ENCODE measurements around the gene FARS2.

The FARS2 gene

DNA sequence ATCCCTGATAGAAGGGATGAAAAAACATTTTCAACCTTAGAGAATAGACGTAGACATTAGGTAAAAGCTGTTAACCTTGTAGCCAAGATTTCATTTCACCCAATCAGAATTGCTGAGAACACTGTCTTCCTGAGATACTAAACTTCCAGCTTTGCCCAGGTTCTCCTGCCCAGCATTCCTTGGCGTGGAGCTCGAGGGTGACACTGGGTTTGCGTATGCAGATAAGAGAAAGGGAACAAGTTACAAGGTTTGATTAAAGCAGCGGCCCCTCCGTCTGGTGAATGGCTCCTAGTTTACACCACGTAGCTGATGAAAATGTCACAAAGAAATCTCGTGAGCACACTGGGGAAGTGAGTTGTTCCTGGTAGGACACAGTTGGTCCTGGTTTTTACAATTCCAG lies 247.8 kb downstream of the FARS2 start:
- DNase-seq (ENCODE audit: low read depth), result no peak

DNA sequence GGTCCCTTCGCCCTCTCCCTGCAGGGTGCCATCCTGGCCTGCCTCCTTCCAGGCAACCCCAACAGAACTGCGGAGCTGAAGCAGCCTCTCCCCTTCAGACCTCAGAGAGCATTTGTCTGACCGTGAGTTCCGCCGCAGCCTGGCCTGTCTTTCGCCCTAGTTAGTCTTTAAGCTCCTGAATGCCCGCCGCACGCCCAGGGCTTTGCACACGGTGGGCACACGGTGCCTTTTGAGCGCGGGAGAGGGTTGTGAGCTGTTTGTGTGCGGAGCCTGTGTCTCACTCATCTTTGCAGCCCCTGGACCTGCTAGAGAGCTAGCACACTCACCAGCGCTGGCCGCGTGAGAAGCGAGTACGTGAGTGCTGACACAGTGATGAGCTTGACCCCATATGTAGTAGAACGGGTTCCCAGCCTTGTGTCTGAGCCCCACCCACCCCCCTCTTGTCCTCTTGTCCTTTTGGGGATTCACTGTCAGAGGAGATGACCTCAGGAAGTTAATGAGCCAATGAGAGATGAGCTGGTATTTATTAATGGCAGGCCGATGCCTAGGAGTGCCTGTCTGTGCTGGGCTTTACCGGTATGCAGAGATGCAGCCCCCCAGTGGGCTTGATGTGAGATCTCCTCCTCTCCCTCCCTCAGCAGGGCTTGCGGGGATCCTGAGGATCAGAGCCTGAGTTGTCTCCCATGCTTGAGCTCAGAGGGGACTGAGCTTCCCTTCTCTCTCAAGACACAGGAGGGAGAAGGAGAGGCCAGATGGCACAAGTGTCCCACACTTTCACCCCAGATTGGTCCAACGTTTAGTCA lies 249.2 kb downstream of the FARS2 start:
- DNase-seq (ENCODE audit: low read depth), result no peak

DNA sequence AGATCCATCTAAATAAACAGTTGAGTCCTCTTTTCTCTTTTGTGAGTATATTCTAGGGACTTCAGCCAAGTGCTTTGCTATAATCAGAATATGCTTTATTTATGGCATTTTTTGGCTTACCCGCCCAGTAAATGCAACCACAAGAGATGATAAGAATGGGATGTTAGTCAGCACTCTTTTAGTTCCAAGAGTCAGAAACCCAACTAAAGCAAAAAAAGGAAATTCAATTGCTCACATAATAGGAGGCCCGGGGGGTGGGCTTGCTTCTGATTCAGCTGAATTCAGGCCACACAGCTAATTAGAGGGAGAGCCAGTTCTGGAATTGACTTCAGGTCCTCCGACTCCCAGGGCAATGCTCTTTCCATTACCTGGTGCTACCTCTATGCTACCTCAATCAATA lies 250.6 kb downstream of the FARS2 start:
- no peak for DNase-seq (ENCODE audit: low read depth)

DNA sequence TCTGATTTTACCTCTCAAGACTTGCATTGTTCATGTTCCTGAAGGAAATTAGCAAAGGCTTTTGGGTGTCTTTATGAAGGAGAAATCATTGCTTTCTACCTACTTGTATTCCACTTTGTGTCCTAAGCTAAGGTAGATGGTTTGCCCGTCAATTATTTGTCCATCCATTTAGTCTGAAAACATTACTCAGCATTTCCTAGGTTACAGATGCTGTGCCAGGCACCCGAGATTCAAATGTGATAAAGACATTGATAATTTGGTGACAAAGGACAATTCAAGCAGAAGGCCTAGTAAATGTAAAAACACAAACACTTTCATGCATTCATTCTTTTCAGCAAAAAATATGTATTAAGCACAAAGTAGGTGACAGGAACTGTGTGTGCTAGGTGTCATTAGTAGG lies 251.1 kb downstream of the FARS2 start:
- DNase-seq (ENCODE audit: low read depth), result no peak

DNA sequence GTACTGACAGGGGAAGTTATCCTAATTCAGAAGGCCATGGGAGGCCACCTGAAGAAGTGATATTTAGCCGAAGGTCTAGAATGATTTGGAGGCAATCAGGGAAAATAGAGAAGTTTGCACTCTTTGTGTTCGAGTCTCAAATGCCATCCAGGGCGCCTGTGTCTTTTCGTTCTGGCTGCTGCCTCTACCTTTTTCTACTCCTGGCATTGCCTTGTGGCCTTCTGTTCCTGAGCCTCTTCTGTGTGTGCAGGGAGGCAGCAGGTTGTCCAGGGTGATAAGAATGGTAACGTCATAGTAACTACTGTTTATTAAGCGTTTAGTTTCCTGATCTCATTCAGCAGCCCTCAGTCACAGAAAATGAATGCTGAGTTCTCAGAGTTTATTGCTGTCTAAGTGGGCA lies 252.1 kb downstream of the FARS2 start:
- no peak for DNase-seq (ENCODE audit: low read depth)

DNA sequence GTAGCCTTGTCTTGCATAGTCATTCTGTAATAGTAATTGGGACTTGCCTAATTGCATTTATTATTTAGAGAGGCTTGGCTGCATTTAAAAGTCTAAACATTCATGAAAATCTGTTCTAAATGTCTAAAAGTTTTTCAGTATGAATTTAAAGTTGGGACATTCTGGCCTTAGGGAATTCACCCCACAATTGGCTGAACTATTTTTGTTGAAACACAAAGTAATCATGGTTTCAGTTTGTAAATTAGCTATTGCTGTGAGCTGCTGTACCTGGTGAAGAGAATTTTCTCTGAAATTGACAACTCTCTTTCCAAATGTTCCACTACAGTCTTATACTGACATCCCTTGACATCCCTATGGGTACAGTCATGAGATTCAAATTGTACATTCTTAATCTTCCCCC lies 253.0 kb downstream of the FARS2 start:
- DNase-seq (ENCODE audit: low read depth), result no peak

DNA sequence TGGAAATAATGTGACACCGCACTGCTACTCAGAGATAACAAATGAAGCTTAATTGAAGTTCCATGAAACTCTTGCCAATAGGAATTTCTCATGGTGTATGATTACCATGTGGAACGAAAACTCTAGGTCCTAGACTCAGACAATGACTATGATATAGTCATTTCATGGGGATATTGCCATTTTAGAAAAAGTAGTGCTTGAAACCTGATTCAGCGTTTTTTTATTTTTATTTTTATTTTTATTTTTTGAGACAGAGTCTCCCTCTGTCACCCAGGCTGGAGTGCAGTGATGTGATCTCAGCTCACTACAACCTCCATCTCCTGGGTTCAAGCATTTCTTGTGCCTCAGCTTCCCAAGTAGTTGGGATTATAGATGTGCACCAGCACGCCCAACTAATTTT lies 253.9 kb downstream of the FARS2 start:
- DNase-seq (ENCODE audit: low read depth), result no peak

DNA sequence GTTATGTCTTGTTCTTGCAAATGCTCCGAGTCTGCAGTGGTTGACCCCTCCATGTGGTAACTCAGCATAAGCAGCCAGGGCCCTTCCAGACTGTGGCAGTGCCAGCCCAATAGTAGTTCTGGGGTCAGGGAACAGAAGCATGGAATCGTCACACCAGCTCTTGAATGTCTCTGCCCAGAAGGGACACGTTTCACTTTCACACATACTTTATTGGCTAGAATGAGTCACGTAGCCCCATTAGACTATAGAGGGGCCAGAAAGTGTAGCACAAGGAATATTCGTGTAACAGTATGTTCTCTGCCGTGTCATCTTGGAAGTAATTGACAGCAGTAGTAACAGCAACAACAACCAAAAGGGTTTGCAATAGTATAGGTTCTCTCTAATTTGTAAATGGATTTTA lies 254.7 kb downstream of the FARS2 start:
- DNase-seq (ENCODE audit: low read depth), result no peak

DNA sequence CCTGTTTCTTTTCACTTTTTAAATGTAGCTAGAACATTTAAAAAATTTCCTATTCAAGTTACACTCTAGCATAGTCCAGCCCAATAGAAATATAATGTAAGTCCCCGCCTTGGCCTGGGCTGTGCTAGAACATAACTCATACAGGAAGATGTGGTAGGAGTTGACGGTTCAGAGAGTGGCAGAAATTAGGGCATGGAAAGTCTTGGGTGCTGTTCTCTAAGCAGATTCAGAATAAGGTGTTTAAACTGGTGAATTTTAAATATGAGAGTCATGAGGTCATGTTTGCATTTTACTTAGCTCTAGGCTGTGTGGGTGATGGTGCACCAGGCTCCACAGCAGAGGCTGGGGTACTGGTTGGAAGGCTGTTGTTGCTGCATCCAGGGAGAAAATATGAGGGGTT lies 256.5 kb downstream of the FARS2 start:
- peak; percentile 12 for DNase-seq (ENCODE audit: low read depth)

DNA sequence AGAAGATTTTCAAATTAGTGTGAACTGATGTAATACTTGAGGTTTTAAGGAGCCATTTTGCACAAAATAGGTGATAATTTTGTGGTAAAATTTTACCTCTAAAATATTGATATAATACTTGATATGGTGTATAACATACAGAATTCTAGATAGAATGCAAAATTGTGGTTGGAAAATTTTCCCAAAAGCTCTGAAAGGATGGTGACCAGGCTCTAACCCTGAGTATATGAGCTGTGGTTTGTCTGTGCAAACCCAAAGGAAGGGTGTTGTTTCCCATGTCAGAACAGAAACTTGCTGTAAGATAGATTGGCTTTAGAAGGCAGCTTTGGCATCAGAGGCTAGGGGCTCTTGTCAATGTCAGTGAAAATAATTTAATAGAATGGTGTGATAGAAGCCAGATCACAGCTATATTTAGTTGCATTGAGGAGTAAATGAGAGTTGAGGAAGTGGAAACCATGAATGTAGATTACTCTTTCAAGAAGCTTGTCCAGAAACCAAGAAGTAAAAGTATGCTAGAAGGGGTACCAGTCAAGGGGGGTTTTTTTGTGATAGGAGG lies 257.7 kb downstream of the FARS2 start:
- no peak for DNase-seq (ENCODE audit: low read depth)

DNA sequence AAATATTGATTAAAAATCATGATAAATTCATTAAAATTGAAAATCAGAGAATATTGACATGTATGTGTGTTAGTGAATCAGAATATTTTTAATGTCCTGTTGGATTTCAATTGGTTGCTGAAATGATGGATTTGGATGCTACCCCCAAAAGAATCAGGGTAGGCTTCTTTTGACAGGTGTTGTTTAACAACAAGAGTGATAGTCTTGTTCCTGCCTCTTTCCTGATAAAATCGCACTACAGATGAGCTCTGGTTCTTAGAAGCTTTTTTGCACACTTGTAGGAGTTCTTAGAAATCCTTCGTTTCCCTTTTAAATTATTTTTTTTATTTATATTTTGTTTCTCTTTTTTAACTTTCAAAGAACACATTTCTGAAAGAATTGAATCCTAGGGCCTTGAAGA lies 259.5 kb downstream of the FARS2 start:
- no peak for DNase-seq (ENCODE audit: low read depth)

DNA sequence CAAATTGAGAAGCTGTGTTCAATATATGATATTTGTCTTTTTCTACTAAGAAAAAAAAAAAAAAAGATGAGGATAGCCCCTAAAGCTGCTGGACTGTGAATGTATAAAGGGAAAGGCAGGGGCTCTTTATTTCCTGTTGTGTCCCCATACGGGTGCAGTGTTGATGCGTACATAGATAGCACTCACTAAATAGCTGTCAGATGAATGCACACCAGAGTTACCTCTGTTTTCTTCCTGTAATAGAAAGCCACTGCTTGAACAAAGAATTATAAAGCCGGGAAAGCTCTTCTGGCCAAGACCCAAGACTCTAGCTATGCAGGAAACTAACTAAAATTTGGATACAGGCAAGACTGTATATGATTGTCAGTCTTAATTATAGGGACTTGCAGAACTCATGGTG lies 260.0 kb downstream of the FARS2 start:
- DNase-seq (ENCODE audit: low read depth), result no peak

DNA sequence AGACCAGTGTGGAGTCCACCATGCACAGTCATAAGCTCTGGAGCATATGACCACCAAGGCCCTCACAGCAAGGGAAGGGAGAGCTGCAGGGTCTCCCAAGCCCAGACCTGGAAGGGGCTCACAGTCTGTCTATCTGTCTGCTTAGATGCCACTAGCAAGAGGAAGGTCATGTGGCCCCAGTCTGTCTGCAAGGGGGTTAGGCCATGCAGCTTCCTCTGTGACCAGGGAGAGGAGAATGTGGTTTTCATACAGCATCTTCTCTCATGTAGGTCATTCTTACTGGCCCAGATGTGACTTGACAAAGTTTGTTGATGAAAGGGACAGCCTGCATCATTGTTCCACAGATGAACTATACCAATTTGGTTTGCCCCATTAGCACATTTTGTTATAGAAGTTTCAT lies 260.8 kb downstream of the FARS2 start:
- no peak for DNase-seq (ENCODE audit: low read depth)

DNA sequence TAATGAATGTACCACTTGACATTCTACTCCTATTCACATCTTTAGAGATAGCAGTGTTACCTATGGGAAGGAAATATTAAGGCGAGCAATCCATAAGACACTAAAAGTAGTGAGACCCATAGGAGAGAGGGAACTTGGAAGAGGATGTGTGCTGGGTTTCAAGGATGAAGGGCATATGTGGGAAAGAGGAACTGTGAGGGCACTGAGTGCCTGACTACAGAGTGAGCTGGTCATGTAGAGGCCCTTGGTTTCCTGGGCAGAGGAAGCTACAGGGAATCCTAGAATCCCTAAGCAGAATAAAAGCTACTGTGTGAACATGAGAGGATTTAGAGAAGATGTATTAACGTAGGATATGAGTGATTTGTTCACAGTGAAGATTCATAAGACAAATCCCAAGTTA lies 262.8 kb downstream of the FARS2 start:
- no peak for DNase-seq (ENCODE audit: low read depth)

DNA sequence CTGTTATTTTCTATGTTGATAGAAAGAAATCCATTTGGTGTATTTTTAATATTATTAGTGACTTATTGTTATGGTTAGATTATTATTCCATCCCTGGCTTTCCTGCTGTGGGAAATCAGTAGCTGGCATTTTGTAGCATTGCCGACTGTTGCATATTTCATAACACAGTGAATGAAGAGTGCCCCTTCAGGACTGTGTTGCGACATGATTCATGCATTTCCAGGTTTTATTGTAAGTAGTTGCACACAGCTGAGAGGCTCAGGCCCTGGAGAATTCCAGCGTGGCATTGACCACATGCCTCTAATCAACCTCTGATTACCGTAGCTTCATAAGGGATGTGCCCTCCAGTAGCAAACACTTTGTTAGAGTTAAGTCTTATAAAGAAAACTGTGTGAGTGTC lies 263.9 kb downstream of the FARS2 start:
- DNase-seq (ENCODE audit: low read depth), result no peak

DNA sequence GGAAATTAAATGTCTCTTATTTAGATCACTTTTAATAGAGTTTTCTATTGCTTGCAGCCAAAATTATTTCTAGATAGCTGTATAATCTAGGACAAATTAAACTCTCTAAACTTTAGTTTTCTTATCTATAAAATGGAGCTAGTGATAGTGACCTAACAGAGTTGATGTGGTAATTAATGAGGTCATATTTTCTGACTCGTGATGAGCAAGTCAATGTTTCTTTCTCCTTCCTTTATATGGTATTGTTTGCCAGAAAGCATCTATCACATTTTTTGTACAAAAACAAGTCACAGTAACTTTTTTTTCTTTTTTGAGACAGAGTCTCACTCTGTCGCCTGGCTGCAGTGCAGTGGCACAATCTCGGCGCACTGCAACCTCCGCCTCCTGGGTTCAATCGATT lies 267.7 kb downstream of the FARS2 start:
- no peak for DNase-seq (ENCODE audit: low read depth)

DNA sequence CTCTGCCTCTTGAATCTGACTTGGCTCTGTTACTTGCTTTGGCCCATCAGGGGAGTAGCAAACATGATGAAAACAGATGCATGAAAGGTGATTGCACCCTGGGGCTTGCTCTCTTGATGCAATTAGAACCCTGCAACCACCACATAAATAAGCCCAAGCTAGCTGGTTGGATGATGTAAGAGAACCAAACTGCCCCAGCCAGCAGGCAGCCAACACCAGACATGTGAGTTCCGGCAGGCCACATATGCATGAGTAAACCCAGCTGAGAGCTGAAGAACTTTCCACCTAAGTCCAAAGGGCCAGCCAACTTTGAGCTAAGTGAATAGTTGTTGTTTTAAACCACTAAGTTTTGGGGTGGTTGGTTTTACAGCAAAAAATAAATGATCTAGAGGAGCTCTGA lies 268.4 kb downstream of the FARS2 start:
- no peak for DNase-seq (ENCODE audit: low read depth)

DNA sequence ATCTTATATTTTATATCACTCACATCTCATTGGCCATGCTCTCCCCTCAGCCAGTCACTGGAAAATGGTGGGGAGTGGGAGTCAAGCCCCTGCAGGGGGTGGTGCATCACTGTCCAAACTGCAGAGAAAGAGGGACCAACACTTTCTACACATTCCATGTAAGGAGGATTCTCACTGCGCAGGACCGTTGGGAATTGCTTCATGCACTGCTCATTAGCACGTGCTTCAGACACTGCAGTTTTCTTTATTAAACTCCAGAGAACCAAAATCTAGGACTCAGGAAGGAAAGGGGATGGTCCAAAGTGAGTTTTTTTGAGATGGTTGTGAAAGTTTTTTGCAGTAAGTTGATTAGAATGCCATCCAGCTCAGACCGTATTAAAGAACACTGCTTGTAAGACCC lies 269.8 kb downstream of the FARS2 start:
- no peak for DNase-seq (ENCODE audit: low read depth)

DNA sequence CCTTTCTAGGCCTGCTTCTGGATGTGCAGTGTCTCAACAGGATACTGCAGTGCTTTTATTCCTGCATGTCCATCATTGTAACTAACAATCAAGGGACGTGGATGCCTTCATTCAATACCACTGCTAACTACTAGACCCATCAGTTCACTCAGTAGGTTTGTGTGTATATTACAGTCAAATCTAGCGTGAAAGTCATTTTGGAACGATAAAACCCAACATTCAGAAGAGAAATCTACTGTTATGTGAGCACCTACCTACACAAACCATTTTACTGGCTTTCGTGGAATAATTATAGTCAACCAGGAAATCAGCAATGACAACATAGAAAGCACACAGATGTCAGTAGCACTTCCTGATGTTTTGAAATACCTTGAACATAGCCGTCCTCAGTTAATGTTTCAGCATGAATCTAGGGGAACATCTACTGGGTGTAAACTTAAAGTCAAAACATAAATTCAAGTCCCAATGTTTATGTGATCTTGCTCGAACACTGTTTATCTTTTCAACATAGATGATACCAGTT lies 270.6 kb downstream of the FARS2 start:
- DNase-seq (ENCODE audit: low read depth), result no peak

DNA sequence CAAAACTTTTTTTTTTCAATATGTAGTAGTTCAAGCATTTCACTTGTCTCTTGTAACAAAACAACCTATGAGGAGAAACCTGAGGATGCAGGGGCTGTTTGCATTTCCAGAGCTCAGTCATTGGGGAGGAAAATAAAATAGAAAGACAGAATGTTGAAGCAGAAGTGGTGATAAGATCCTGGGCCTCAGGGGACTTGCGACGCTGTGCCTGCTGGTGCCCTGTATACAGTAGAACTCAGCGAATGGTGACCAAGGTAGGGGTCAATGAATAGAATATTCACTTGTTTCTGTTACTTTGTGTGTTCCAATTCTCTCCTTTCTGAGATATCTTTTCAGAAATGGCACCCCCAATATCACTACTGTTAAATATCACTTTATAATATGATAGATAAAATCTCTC lies 271.6 kb downstream of the FARS2 start:
- no peak for DNase-seq (ENCODE audit: low read depth)

DNA sequence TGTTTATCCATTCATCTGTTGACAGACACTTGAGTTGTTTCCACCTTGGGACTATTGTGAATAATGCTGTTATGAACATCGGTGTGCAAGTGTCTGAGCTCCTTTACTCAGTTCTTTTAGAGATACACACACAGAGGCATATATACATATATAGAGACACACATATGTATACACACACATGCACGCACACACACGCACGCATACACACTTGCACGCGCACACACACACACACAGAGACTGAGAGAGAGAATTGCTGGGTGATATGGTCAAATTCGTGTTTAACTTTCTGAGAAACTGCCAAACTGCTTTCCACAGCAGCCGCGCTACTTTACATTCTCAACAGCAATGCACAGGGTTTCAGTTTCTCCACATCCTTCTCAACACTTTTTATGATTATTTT lies 273.3 kb downstream of the FARS2 start:
- no peak for DNase-seq (ENCODE audit: low read depth)

DNA sequence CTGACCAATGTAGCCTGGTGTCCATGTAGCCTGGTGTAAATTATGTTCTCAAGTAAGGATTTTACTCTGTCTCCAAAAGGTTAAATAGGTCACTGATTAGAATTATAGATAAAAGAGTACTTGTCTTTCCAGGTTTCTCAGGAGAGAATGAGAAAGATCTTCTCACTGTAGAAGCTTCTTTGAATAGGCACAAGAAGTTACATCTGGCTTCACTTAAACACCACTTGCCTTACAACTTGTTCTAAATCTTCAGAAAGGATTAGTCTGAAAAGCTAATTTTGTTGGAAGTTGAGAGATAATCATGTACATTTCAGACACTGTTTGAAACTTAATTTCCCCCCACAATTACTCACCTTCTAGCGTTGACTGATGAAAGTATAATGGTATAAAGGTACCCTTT lies 275.3 kb downstream of the FARS2 start:
- no peak for DNase-seq (ENCODE audit: low read depth)

DNA sequence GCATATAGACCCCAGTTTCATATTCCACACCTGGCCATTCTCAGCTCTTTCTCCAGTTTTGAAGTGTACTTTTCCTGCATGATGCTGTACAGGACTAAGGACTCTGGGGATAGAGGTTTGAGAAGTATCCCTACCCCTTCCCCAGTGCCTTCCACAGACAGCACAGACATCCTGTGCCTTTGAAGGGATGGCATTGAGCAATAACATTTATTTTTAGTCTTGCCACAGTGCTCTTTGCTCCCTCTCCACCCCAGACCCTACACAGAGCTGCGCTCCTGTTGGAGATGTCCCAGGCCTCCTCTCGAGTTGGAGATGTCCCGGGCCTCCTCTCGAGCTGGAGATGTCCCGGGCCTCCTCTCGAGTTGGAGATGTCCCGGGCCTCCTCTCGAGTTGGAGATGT lies 275.8 kb downstream of the FARS2 start:
- no peak for DNase-seq (ENCODE audit: low read depth)

DNA sequence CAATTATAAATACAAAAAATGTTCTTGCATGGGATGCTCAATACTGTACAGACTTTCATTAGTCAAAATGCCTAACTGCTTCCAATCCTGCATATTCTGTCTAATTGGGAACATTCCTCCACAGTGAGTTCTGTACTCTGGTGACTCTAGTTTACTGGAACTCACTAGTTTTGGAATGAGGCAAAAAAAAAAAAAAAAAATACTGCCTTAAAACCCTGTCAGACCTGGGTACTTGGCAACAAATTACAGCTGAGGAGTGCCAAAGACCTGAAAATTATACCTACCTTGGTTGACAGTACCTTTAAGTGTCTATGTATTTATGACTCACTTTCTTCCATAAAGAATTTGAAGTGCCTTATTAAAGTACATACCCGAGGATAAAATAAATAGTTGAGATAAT lies 276.7 kb downstream of the FARS2 start:
- no peak for DNase-seq (ENCODE audit: low read depth)

Measured in activated gamma-delta T cell treated with anti-CD3 and anti-CD28 coated beads, Interleukin-2, amount 50 U/mL, for 16 hours (primary cell).